Measurements from ENCODE around the gene CRYL1.

CRYL1 gene

DNA sequence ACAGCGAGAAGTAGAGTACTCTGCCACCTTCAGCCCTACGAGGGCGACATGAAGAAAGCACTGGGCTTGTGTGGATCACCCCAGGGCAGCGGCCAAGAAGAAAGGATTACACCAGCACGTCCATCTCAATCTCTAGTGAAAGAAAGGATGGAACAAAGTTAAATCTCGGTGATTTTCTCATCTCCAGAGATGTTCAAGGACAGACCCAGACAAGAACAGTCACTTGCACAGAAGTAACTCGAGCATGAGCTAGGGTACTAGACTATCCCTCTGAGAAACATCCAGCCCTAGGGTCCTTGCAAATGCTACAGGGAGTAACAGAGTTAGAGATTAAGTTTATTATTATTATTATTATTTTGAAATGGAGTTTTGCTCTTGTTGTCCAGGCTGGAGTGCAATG, 106.7 kb downstream of the CRYL1 start:
- DNase-seq: no peak

DNA sequence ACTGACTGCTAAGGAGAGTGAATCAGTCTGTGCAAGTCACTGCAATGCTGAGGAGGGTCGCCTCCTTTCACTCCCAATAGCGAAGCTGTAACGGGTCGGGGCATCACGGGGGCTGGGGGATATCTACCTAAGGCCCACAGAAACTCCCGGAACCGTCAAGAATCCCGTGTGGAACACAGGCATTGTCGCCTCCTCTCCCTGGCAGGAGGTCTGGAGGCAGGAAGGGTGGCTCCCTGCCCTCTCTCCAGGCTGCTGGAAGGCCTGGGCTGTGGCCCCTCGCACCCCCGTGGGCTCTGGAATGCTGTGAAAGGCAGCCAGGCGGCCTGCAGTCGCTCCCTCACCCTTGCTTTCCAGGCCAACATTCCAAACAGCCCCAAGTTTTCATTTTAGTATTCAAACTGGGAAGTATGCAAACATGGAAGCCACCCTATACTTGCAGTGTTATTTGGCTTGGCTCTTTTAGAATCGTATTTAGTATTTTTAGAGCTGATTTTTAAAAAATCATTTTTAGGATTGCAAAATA, 109.4 kb downstream of the CRYL1 start:
- DNase-seq: no peak

DNA sequence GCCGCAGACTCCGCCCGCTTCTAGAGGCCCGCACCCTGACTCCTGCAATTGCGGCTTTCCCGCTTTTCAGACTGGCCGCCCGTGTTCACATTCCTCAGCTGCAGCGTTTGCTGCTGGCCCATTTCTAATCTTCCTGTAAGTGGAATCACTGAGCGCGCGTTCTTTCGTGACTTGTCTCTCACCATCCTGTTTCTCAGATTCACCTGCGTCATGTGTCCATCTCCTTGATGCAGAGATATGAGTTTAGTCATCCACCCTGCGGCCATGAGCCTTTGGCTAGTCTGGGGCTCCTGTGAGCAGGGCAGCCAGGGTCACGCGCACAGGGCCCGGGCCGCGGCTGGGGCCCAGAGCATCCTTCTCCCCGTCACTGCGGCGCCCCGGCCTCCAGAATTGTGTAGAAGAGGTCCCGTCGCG, 110.0 kb downstream of the CRYL1 start:
- no peak for DNase-seq

DNA sequence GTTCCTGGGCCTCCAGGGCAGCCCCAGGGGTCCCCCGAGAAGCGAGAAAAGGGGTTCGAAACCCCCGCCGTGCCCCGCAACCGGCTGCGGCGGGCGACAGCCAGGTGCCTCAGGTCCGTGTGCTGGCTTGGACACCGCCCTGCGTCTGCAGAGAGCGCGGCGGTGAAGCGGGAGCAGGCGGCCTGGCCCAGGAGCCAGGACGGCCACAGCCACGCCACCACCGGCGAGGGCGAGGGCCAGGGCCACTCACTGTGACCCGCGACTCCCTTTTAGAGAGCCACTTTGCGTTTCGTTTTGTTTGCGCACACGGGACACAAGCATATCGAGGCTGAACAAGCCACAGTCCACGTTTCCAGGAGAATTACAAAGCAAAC, 110.4 kb downstream of the CRYL1 start:
- DNase-seq: no peak

DNA sequence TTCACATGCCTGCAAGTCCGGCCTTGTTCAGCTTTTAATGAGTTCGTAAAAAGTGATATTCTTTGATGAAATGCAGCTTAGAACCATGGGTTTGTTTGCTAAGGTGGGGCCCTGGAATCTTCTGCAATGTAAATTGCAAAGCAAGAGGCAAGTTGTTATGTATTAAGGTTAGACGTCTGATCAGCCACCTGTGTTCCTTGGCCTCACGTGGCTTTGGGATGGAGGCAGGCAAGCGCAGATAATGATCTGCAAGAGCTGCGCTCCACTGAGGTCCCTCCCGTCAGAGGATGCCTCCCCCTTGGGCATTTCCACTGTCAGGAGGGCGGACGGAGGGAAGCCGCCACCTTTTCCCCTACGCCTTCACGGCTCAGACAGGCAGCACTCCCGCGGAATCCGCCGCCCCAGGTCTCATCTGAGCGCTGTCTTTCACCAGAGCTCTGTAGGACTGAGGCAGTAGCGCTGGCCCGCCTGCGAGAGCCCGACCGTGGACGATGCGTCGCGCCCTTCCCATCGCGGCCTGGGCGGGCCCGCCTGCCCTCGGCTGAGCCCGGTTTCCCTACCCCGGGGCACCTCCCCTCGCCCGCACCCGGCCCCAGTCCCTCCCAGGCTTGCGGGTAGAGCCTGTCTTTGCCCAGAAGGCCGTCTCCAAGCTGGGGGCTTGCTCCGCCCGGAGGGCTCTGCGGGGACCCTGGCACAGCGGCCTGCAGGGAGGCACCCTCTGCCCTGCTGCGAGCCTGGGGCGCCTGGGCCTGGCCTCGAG, 110.9 kb downstream of the CRYL1 start:
- DNase-seq: no peak

DNA sequence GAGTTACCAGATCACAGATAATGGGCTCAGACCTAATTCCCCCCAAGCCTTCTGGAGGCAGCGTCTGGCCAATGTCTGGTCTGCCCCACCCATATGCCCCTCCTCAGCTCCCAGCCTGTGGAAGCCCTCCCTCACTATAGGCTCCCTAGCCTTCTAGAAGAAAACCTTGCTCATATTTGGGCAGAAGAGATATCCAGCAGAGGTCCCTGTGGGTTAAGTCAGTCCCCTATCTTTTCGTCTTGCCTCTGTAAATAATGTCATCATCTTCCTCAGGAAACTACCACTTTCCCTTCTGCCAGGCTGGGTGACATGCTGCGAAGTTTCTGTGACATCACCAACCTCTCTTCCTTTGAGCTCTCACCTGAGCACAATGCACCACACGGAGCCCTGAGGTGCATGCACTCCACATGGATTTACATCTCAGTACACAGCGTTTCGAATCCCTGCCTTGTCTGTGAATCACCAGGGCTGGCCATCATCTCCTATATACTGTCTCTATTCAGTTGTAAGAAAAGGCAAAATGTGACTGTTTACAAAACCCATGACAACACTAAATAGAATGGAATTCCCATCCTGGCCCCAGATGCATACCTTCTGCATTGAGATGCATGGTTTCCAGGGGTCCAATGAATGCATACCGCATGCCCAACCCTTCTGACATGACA, 112.8 kb downstream of the CRYL1 start:
- DNase-seq: peak in 1 of 5 experiments; percentile 51

DNA sequence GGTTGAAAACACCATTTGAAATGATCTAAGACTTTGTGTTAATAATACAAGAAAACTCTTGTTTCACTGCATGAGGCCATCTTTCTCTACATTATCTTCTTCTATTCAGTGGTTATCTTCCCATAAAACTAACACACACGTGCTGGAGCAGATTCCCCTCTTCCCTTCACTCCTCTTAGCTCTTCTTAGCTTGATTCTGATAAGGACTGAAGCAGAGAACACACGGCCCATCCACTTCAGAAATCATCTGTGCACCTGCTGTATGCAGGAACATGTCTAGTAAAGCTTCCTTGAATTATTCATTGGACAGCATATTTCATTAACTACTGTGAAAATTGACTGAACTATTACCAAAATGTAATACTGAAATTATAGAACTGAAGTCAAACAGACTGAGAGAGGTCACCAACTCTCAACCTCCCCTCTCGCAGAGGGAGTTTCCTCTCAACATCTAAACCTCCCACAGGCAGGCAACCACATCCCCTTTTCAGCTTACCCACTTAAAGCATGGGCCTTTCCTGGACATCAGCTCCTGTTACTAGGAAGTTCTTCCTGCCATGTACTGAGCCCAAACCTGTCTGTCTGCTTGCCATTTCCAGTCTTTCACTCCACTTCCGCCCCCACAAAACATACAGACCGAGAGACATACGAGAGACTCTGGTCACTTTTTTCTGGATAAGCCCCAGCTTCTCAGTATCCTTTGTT, 113.9 kb downstream of the CRYL1 start:
- DNase-seq: peak in 2 of 5 experiments; percentile 36 to 75

DNA sequence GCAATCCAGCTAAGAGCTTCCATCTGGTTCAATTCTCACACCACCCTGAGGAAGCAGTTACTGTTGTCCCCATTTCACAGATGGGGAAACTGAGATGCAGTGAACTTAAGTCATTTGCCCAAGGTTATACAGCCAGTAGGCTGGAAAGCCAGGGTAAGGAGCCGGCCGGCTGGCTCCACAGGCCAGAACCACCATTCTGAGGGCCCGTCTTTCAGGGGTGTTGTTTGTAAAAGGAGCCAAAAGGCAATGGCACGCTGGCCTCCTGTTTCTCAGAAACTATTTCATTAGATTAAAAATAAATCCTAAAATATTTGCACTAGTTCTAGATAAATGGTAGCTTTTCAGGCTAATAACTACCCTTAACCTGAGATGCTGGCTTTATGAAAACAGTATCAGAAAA, 114.9 kb downstream of the CRYL1 start:
- DNase-seq: no peak

DNA sequence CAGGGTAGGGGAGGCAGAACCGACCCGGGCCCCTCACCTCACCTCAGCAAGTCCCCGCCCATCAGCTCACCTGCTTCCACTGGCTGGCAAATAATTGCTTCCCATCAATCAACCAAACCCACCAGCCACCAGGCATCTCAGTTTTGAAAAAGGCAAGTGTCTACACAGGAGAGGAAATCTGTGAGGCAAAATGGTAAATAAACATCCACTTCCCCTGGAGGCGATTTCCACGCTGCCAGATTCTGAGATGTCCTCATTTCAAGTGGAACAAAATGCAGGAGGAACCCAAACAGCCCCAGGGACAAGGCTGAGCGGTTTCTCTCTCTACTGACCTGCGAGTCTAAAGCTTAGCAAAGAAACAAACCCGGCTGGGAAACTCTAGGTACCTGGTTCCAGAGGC, 117.5 kb downstream of the CRYL1 start:
- no peak for DNase-seq

DNA sequence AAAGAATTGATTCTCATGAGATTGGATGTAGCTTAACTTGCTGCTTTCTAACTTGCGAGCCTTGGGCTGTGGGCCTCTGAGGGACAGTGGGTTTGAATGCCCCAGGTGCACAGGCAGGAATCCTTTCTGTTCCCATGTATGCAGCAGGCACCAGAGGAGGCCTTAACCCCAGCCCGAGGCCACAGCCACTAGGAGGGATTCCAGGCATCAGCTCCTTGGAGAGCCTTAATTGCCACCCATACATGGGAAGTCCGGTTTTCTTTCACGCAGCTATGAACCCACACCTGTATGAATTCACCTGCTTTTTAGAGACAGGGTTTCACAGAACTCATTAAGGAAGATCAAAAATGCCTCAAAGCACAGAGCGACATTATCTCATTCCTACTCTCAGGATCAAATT, 117.9 kb downstream of the CRYL1 start:
- DNase-seq: no peak

DNA sequence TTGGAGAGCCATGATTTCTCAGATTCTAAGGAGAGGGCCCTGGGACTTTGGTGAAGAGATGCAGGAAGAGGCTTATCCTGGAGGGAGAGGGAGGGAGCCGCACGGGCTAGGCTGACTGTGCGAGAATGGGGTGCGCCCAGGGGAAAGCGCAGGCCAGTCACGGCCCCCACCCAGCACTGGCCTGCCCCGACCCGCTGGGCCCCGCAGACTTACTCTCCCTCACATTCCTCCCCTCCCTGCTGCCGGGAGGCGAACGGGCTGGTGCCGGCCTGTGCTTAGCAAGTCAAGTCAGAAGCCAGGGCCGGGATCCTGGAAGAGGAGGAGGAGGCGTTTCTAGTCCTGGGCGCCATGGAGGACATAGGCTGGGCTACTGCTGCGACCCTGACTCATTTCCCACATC, 120.0 kb downstream of the CRYL1 start:
- DNase-seq: no peak

DNA sequence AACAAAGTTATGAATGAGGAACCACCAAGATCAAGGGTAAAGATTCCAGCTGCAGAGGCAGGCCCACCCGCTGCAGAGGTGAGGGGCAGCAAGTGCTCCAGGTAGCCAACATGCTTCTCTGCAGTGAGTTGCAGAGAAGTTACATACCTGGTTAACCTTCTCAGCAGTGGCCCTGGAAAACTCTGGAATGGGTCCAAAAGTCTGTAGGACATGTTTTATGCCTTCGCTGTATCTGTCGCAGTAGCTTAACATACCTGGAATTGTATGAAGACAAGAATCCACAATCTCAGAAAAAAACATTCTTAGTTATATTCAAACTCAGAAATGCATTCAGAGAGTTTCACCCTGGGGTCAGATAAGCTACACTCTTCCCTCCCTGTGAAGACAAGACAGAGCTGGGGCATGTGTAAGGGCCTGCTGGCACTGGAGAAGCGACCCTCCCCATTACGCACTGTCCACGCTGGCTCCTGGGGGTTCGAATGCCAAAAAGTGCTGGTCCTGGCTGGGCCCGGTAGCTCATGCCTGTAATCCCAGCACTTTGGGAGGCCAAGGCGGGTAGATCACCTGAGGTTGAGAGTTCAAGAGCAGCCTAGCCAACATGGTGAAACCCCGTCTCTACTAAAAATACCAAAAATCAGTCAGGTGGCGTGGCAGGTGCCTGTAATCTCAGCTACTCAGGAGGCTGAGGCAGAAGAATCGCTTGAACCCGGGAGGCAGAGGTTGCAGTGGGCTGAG, 121.0 kb downstream of the CRYL1 start:
- no peak for DNase-seq

DNA sequence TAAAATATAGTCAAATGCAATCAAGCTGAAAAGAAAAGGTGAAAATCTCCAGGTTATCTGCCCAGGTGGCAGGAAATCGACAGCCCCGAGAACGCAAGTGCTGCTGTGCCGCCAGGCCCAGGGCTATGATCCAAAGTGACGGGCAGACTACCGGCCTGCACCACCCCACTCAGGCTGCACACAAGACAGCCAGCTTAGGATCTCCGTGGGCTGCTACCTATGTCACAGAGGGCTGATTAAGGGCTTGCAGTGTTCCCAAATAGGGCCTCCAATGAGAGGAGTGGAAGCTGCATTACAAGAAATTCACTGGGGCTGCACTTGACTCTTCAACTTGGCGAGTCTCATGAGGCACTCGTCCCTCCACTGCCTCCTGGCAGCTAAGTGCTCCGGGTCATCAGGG, 121.8 kb downstream of the CRYL1 start:
- DNase-seq: no peak

DNA sequence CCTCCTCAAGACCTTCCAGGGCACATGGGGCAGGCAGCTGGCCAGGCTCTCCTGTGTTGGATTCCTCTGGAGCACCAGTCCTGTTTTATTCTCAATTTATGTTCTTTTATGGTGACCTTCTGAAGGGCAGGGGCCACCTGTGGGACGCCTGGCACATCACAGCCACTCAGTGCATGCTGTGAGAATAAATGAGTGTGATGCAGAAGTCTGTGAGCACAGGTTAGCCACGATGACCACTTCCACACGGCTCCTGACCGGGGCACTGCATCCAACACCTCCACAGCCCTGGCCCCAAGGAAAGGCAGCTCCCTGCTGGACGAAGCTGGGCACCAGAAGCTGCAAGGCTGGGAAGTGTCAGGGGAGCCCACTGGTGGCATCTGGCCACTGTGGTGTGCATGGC, 122.8 kb downstream of the CRYL1 start:
- no peak for DNase-seq

DNA sequence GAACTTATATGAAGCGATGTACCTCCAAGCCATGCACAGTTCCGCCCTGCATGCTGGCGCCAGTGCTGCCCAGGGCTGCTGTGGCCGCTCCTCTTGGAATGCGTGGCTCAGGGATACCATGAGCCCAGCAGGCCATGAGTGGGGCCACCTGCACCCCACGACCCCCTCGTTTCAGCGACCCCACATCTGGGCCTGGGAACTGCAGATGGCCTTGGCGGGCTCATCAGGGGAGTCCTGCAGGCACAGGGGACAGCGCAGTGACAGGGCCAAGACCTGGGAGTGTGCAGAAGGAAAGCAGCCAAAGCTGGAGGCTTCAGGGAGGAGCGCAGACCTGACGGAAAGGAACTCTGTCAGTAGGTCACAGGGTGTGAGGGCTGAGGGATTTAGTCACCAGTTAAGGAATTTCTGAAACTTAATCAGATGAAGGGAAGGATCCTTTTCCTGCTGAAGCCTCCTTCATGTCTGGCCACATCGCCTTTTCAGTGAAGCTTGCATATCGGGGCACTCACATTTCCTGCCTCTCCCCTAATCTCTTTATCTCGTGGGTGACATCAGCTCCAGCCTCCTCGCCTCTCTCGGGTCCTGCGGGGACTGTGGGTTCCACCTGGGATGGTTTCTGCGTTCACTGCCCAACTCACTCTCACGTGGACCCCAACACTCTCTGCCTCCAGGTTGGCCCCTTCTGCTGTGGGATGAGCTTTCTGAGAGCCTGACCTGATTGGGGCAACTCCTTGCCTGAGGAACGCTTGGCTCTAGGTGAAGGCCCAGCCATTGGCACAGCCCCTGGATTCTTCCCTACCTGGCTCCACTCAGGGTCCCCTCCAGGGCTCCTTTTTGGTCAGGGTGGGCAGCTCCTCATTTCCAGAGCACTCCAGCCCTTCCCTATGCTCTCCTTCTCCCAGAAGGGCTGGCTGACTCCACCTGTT, 123.5 kb downstream of the CRYL1 start:
- DNase-seq: peak in 1 of 5 experiments; percentile 62

DNA sequence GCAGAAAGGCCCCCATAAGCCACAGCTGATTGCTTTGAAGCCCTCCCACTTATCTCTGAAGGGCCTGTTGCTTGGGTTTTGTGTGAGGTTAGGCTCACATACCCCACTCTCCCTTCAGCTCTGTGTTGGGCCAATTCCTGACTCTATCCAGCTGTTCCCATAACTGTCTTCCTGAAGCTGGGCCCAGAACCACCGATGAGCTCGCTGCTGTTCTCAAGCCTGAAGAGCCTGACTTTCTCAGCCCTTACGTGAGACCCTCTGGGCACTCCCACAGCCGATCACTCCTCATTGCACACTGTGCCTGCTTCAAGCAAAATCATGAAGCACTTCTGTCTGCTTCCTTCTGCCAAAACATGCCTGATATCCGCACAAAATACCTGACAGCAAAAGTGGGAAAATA, 124.1 kb downstream of the CRYL1 start:
- no peak for DNase-seq

DNA sequence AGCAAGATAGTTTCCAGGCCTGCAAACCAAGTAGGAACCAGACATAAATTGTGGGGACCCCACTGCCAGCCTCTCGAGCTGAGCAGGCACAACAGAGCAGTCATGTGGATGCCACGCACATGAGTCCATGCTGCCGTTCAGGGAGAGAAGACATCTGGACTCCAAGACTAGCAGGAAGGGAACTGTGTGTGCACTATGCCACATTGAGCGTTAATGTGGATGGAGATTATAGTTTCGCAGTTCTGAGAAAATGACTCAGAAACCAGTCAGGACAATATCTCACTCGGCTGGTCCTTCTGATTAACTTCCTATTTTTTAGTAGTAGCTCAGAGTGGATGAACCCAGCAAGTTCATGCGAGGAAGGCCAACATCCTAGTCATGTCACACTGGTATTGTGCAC, 124.9 kb downstream of the CRYL1 start:
- no peak for DNase-seq

DNA sequence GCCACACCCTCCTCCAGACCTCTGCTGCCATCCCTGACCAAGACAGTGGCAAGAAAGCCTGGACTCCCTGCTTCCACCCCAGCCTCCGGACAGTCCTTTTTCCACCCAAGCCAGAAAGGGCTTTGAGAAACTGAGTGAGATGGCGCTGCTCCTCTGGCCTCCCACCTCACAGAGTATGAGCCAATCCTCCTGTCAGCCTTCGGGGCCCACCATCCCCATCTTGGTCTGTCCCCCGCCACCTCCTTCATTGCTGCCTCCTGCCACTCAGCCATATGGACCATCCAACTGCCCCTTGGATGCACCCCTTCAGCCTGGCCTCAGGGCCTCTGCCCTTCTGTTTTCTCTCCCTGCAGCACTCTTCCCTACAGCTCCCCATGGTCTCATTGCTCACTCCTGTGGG, 125.7 kb downstream of the CRYL1 start:
- DNase-seq: no peak

DNA sequence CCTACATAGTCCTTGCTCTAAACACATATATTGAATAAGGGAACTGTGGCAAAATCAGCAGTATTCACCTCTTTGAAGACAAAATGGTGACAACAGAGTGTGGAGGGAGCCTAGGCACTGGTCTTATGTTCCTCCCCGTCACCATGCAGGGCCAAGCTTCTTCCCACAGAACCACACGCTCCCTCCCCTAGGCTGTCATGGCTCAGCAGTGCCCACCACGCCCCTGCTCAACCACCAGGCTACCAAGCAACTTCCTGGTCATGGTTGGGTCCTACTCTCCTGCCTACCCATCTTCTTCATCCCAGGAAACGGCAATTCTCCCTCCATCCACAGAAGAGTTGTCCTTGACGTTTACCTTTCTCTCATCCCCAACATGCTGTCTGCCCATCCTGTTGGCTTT, 126.1 kb downstream of the CRYL1 start:
- no peak for DNase-seq

DNA sequence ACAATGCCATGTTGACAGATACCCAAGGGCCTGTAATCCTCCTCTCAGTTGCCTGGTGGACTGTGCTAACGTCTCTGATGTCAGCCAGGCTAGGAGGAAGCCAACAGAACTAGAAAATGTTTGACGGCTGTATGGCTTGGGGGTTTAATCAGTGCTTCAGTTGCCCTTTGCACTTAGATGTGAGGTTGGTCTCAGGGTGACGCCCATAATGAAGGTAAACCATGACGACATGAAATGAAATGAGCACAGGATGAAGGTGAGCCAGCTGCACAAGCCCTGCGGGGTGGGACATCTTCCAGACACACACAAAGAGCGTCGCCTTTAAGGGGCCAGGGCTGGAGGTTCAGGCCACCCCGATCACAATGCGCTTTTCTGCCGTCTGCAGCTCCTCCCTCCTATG, 127.2 kb downstream of the CRYL1 start:
- DNase-seq: no peak

DNA sequence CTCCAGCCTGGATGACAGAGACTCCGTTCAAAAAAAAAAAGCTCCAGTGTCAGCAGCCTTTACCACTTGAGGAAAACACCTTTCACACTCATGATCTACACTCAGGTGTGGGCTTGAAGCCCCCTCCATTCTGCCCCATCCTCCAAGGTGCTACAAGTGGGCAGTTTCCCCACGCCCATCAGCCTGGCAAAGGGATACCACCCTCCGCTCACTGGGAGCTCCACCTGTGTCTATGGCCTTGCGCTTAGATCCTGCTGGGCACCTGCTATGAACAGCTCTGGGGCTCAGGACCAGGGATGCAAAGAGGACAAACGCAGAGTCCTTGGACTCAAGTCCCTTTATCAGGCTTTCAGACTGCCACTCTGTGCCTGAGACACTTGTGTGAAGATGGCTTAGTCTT, 127.8 kb downstream of the CRYL1 start:
- no peak for DNase-seq
